GM20000 (cell line): ENCODE results near the gene CDKN1B.

Experiments used
- DNase-seq: peaks from one replicate; pipeline ENCODE4 v3.0.0; 2012; ENCODE audit warnings: low spot score
- CTCF ChIP-seq: IDR thresholded peaks from 2 replicates; pipeline ENCODE4 v1.5.1; 2012; ENCODE audit warnings: mild to moderate bottlenecking, control low read depth; ENCODE audit errors: extremely low read depth, missing control alignments

The CDKN1B gene

DNA sequence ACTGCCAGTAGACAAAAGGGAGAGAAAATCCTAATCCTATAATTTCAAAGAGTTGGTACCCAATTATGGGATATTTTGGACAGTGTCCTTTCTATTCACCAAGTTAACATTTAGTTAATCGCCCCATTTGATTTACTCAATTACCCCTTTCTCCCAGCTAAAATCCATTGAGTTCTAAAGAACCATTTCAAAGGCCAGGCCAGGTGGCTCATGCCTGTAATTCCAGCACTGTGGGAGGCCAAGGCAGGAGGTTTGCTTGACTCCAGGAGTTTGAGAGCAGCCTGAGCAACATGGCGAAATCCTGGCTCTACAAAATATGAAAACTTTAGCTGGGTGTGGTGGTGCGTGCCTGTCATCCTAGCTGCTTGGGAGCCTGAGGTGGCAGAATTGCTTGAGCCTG, 15.7 kb upstream of the CDKN1B start:
- TF ChIP-seq CTCF, result no peak
- DNase-seq, result no peak

GRCh38 chr12:12704593-12705230, 12.5 kb upstream of the CDKN1B start:
- DNase-seq, result peak; percentile 60
- peak; percentile 52 for TF ChIP-seq CTCF

DNA sequence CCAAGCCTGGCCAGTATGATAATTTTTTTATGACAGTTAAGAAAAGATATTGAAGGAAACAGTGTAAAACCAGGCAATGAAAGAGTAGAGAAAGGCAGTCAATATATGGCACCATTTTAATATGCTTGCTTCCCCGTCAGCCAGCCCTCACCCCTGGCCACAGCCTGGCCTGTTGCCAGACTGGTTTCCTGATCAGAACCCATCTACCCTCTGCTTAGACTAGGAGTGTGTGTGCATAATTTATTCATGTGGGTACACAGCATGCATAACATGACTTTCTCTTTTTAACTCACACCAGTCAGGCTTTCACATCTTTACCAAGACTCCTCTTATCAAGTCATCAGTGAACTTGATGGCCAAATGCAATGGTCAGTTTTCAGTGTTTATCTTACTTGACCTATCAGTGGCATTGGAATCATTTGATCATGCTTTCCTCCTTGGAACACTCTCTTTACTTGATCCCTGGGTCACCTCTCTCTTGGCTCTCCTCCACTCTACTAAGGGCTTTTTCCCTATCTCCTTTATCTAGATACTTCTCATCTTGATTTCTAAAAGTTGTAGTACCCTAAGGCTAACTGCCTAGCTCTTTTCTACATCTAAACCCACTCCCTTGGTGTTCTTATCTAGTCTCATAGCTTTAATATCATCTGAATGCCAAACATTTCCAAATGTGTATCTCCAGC, 11.2 kb upstream of the CDKN1B start:
- TF ChIP-seq CTCF, result no peak
- no peak for DNase-seq

DNA sequence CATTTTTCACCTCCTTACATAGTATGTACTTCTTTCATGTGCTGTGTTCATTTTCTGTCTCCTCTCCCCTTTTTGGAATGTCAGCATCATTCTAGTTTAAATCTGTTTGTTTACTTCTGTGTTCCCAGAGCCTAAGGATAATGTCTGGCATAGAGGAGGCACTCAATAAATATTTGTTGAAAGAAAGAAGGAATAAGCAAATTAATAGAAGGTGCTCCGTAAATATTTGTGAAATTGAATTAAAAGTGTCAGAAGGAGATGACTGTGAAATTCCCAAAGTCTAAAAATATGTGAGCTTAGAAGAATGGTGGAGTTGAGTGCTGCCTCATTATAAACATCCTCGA, 3.3 kb upstream of the CDKN1B start:
- DNase-seq, result no peak
- no peak for TF ChIP-seq CTCF

GRCh38 chr12:12714276-12715021, 2.7 kb upstream of the CDKN1B start:
- DNase-seq, result peak; percentile 58
- peak; percentile 6 for TF ChIP-seq CTCF

DNA sequence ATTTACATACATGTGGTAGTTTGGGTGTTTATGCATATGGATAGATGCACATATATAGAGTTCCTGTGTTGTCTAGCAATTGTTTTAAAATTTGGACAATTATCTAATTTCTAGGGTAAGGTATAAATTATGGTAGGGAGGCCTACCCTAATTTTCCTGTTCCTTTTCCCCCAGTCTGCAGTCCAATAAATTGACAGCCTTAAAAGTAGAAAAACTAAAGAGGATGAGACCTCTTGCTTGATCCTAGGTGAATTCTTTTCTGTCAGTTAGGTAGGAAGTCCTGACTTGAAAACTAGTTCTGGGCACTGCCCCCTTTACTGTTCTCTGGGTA, 2.1 kb upstream of the CDKN1B start:
- no peak for DNase-seq
- no peak for TF ChIP-seq CTCF

DNA sequence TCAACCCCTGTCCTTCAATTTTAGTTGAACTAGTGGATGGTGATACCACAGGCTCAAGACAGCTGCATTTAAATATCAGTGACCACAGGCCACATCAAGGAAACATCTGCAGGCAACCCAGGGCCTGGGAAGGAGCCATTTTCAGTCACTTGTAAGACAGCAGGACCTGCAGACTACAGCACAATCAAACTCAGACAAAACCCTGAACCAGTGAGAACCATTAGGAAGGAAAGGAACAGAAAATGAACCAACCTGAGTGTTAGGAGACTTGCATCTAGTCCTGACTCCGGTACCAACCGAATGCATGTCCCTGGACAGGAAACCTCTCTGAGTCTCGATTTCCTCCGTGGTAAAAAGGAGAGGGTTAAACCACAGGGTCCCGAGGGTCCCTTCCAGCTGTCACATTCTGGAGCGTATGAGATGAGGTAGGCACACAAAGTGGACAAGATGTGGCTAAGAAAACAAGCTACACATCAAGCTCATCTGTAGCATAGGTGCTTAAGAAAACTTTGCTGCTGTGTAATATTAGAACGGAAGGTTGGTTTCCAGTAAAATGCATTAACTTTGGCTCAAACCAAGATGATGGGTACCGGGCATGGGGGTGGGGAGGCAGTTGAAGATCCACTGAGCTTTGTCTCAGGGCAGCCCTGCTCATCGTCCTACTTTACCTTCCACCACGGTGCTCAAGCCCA, 1.6 kb upstream of the CDKN1B start:
- no peak for TF ChIP-seq CTCF
- peak; percentile 49 for DNase-seq
